OCI-LY7 (cell line): ENCODE measurements around the gene MTNR1A. TPM values are rescaled to one million over a fixed set of nuclear protein-coding genes. Genes with fewer than 3 reads are reported as not detected.

Experiments
- BruUV-seq: library from RNA; stranded (reverse); fragments of 400-500 nt; replicated peaks from 2 replicates; lab custom pipeline; 2021; lab: Mats Ljungman, UMichigan
- CTCF ChIA-PET: fragments of 300-600 bp; sonication (Branson Sonifier 250); formaldehyde crosslinking; loops from one replicate; lab custom pipeline; 2022; ENCODE audit warnings: antibody characterized with exemption; ENCODE audit not compliant: unreplicated experiment; lab: Charles Lee
- POLR2A ChIA-PET: fragments of 300-600 bp; sonication (Branson Sonifier 250); formaldehyde crosslinking; loops from one replicate; lab custom pipeline; 2022; ENCODE audit warnings: antibody characterized with exemption; lab: Charles Lee
- DNase-seq: peaks from one replicate; pipeline ENCODE4 v3.0.0-alpha.2; 2015; ENCODE audit warnings: low spot score
- H2AFZ ChIP-seq: fragments of 200-600 bp; sonication (generic), shearing (Covaris generic); 2 replicates; pipeline ENCODE4 v1.6.1; 2014; ENCODE audit warnings: mild to moderate bottlenecking, antibody characterized with exemption, low read length, moderate library complexity
- H3K27ac ChIP-seq: fragments of 200-600 bp; sonication (generic); 2 replicates; pipeline ENCODE4 v1.5.1; 2014; ENCODE audit warnings: mixed run types, low read depth, mild to moderate bottlenecking, moderate library complexity, low read length, inconsistent platforms; ENCODE audit not compliant: poor library complexity, severe bottlenecking
- H3K36me3 ChIP-seq: fragments of 200-600 bp; sonication (generic); 2 replicates; pipeline ENCODE4 v1.6.1; 2014; ENCODE audit warnings: mild to moderate bottlenecking, antibody characterized with exemption, low read length, moderate library complexity, mixed read lengths; ENCODE audit not compliant: insufficient read depth
- H3K4me1 ChIP-seq: fragments of 200-600 bp; sonication (generic); 2 replicates; pipeline ENCODE4 v1.5.1; 2014; ENCODE audit warnings: mild to moderate bottlenecking, low read length; ENCODE audit not compliant: insufficient read depth, poor library complexity, severe bottlenecking
- H3K4me2 ChIP-seq: fragments of 200-600 bp; sonication (generic); 2 replicates; pipeline ENCODE4 v1.6.1; 2014; ENCODE audit warnings: mild to moderate bottlenecking, low read length
- H3K4me3 ChIP-seq: fragments of 200-600 bp; sonication (generic); 2 replicates; pipeline ENCODE4 v1.5.1; 2014; ENCODE audit warnings: mild to moderate bottlenecking, low read depth, low read length; ENCODE audit not compliant: poor library complexity, severe bottlenecking
- H3K79me2 ChIP-seq: fragments of 200-600 bp; sonication (generic); 2 replicates; pipeline ENCODE4 v1.6.1; 2016; ENCODE audit warnings: low read depth, mild to moderate bottlenecking, low read length, moderate library complexity, mixed read lengths; ENCODE audit not compliant: insufficient read depth
- H3K9me2 ChIP-seq: fragments of 200-600 bp; sonication (generic); 2 replicates; pipeline ENCODE4 v1.6.1; 2016; ENCODE audit warnings: mild to moderate bottlenecking, low read length, mixed read lengths; ENCODE audit not compliant: insufficient read depth
- H3K9me3 ChIP-seq: fragments of 200-600 bp; sonication (generic); 2 replicates; pipeline ENCODE4 v1.6.1; 2014; ENCODE audit warnings: mild to moderate bottlenecking, mixed run types, low read length, mixed read lengths
- H4K20me1 ChIP-seq: fragments of 200-600 bp; sonication (generic); 2 replicates; pipeline ENCODE4 v1.6.1; 2014; ENCODE audit warnings: mild to moderate bottlenecking, antibody characterized with exemption, low read length, moderate library complexity, mixed read lengths; ENCODE audit not compliant: insufficient read depth
- EZH2phosphoT487 ChIP-seq: fragments of 200-600 bp; sonication (generic); IDR thresholded peaks from 2 replicates; pipeline ENCODE4 v1.6.1; 2018; ENCODE audit warnings: low read depth, borderline replicate concordance, mild to moderate bottlenecking, mixed run types, antibody characterized with exemption, low read length, moderate library complexity, mixed read lengths
- intact Hi-C: fragments of 100-400 bp; cut with micrococcal nuclease; formaldehyde crosslinking; loops from one replicate; pipeline ENCODE4 v1.10.0; 2022; ENCODE audit not compliant: unreplicated experiment
- total RNA-seq, 2 experiments: library from RNA; depleted of rRNA in 1 of 2; stranded (reverse); fragments of >200 nt in 1 of 2; shearing (Covaris generic) in 1 of 2; gene quantifications; 2 replicates each; pipeline ENCODE4 v1.2.3, GENCODE V29; 2014 to 2022
- TF ChIP-seq, protein P1 (sequence below): fragments of 200-600 bp; sonication (generic); conservative IDR thresholded peaks from 2 replicates; pipeline ENCODE4 v1.5.1; 2014; ENCODE audit warnings: mild to moderate bottlenecking, antibody characterized with exemption, low read length, moderate library complexity, mixed read lengths

Gene MTNR1A
- total RNA-seq, 2 experiments from 2014 or later: not detected

DNA sequence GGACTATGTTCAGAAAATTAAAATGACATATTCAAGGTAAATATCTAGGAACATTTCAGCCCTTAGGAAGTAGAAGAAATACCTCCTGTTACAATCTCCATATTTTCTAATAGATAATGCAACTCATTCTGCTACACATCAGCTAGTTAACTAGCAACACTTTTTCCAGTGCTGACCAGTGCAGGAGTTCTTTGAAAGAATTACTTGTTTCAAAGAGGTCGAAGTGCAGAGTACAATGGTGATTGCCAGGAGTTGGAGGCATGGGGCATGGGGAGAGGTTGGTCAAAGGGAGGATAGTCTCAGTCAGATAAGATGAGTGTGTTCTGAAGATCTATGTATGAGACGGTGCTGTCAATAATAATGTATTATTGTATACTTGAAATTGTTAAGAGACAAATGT is 53.1 kb downstream of the MTNR1A start:
- Histone ChIP-seq H2AFZ (no peak overlapping the region), H3K4me3 (no peak overlapping the region), H3K9me3 (no peaks in the 10 kb centered on the region), H3K36me3 (no peaks in the 10 kb centered on the region), H3K79me2 (no peaks in the 10 kb centered on the region), H3K4me2 (no peak overlapping the region), H3K9me2 (no peaks in the 10 kb centered on the region), H4K20me1 (no peaks in the 10 kb centered on the region), H3K4me1 (no peaks in the 10 kb centered on the region), H3K27ac (no peak overlapping the region)
- CTCF ChIA-PET: no interaction called here
- TF ChIP-seq, protein P1, sequence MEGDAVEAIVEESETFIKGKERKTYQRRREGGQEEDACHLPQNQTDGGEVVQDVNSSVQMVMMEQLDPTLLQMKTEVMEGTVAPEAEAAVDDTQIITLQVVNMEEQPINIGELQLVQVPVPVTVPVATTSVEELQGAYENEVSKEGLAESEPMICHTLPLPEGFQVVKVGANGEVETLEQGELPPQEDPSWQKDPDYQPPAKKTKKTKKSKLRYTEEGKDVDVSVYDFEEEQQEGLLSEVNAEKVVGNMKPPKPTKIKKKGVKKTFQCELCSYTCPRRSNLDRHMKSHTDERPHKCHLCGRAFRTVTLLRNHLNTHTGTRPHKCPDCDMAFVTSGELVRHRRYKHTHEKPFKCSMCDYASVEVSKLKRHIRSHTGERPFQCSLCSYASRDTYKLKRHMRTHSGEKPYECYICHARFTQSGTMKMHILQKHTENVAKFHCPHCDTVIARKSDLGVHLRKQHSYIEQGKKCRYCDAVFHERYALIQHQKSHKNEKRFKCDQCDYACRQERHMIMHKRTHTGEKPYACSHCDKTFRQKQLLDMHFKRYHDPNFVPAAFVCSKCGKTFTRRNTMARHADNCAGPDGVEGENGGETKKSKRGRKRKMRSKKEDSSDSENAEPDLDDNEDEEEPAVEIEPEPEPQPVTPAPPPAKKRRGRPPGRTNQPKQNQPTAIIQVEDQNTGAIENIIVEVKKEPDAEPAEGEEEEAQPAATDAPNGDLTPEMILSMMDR: no peak
- TF ChIP-seq EZH2phosphoT487: no peak
- DNase-seq: no peak
- intact Hi-C loops: no loop called here
- POLR2A ChIA-PET: no interaction called here
- no TSS peak for BruUV-seq

DNA sequence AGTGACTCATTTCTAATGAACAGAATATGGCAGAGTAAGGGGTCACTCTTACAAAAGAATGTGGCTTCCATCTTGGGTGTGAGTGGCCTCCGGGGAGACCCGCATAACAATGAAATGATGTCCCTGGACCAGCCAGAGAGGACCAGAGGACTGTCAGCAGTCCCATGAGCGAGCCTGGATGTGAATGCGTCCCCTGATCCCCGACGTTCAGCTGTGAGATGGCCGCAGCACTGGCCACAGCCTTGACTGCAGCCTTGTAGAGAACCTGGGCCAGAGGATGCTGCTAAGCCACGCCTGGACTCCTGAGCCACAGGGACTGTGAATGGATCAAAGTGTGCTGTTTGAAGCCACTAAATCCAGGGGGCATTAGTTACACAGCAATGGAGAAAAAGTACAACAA is 53.8 kb downstream of the MTNR1A start:
- Histone ChIP-seq H3K9me3 (no peaks in the 10 kb centered on the region), H3K4me2 (no peak overlapping the region), H2AFZ (no peak overlapping the region), H3K36me3 (no peaks in the 10 kb centered on the region), H3K79me2 (no peaks in the 10 kb centered on the region), H3K9me2 (no peaks in the 10 kb centered on the region), H3K4me3 (no peak overlapping the region), H3K4me1 (no peaks in the 10 kb centered on the region), H4K20me1 (no peaks in the 10 kb centered on the region), H3K27ac (no peak overlapping the region)
- intact Hi-C loops: no loop called here
- POLR2A ChIA-PET: no interaction called here
- DNase-seq: no peak
- no peak for TF ChIP-seq EZH2phosphoT487
- TF ChIP-seq, protein P1: no peak
- BruUV-seq: no TSS peak
- CTCF ChIA-PET: no interaction called here

DNA sequence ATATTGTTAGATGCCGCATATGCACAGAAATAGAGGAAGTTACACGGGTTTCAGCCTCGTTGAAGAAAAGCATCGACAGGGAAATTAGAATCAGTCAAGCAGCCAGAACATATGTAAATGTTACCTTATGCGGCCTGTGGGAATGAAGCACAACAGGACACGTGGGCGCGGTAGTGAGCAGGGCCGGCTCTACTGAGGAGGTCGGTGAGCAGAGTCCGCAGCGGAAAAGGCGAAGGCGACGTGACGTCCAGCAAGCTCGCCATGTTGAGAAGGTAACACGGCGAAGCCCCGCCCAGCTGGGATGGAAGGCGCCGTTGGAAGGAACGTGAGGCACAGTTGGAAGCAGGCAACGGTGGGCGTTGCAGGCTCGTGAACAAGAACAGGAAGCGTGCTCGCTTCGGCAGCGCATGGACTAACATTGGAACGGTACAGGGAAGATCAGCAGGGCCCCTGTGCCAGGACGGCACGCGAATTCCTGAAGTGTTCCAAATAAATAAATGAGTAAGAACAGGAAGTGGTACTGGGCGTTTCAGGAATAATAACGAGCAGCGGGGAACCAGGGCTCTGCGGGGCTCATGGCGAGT is 54.6 kb downstream of the MTNR1A start:
- H4K20me1 ChIP-seq: no peaks in the 10 kb centered on the region
- H3K36me3 ChIP-seq: no peaks in the 10 kb centered on the region
- TF ChIP-seq, protein P1: no peak
- TF ChIP-seq EZH2phosphoT487: no peak
- H3K9me3 ChIP-seq: no peaks in the 10 kb centered on the region
- CTCF ChIA-PET: no interaction called here
- BruUV-seq: no TSS peak
- H3K9me2 ChIP-seq: no peaks in the 10 kb centered on the region
- no peaks in the 10 kb centered on the region for H3K79me2 ChIP-seq
- intact Hi-C loops: no loop called here
- H3K27ac ChIP-seq: no peak overlapping the region
- DNase-seq: no peak
- H3K4me1 ChIP-seq: no peaks in the 10 kb centered on the region
- H3K4me2 ChIP-seq: no peak overlapping the region
- no peak overlapping the region for H3K4me3 ChIP-seq
- no peak overlapping the region for H2AFZ ChIP-seq
- POLR2A ChIA-PET: no interaction called here
